Hepatic stellate cell (primary cell): ENCODE results near the gene CFH.
"Not testable (repeated sequence)": the region's sequence is repeated elsewhere in the genome, so short reads cannot be mapped to it uniquely, and the experiment has no call there.

ENCODE experiments used
- DNase-seq: peaks from one replicate; pipeline ENCODE4 v3.0.0; 2011; ENCODE audit warnings: low spot score

The CFH gene

GRCh38 chr1:196651637-196652215 is at the start of gene CFH:
CFH (plus strand) TSS chr1:196652043; CDS start chr1:196652118, 75 bp downstream.
- DNase-seq = peak; percentile 9

GRCh38 chr1:196603651-196604050 is 48.2 kb upstream of the CFH start:
- no peak for DNase-seq

- DNase-seq = no peak
These were observed 43.9 kb upstream of the CFH start for GRCh38 chr1:196607981-196608380.

GRCh38 chr1:196608390-196609369 is 43.2 kb upstream of the CFH start, which contains the start of gene KCNT2:
KCNT2 (minus strand) TSS chr1:196608440; CDS start chr1:196608309, 131 bp downstream.
- peak; percentile 2 for DNase-seq

GRCh38 chr1:196609370-196609737 is 42.5 kb upstream of the CFH start:
- DNase-seq = no peak

- DNase-seq = no peak
These were observed 40.0 kb upstream of the CFH start for GRCh38 chr1:196611873-196612272.

- no peak for DNase-seq
These were observed 32.1 kb upstream of the CFH start for GRCh38 chr1:196619721-196620120.

- no peak for DNase-seq
These were observed 28.8 kb upstream of the CFH start for GRCh38 chr1:196623079-196623478.

GRCh38 chr1:196628838-196629237 is 23.0 kb upstream of the CFH start:
- DNase-seq = no peak

GRCh38 chr1:196637606-196638005 is 14.2 kb upstream of the CFH start:
- no peak for DNase-seq

- DNase-seq = no peak
These were observed 13.4 kb upstream of the CFH start for GRCh38 chr1:196638466-196638865.

- DNase-seq = not testable (repeated sequence)
These were observed 12.6 kb upstream of the CFH start for GRCh38 chr1:196639291-196639690.

GRCh38 chr1:196640976-196641375 is 10.9 kb upstream of the CFH start:
- no peak for DNase-seq

GRCh38 chr1:196649990-196650389 is 1.9 kb upstream of the CFH start:
- DNase-seq = no peak

- no peak for DNase-seq
These were observed 1.4 kb upstream of the CFH start for GRCh38 chr1:196650403-196650802.

- DNase-seq = no peak
These were observed 764 bp upstream of the CFH start for GRCh38 chr1:196651079-196651478.

GRCh38 chr1:196654271-196654670 is 2.4 kb downstream of the CFH start:
- no peak for DNase-seq

- no peak for DNase-seq
These were observed 3.2 kb downstream of the CFH start for GRCh38 chr1:196655071-196655470.

GRCh38 chr1:196655494-196655893 is 3.7 kb downstream of the CFH start:
- no peak for DNase-seq

- DNase-seq = no peak
These were observed 7.6 kb downstream of the CFH start for GRCh38 chr1:196659471-196659870.

- DNase-seq = no peak
These were observed 8.4 kb downstream of the CFH start for GRCh38 chr1:196660272-196660671.

- DNase-seq = peak; percentile 7
These were observed 9.0 kb downstream of the CFH start for GRCh38 chr1:196660852-196661251.

- no peak for DNase-seq
These were observed 9.5 kb downstream of the CFH start for GRCh38 chr1:196661345-196661744.
